ENCODE results near the gene CLCN1.

DNA sequence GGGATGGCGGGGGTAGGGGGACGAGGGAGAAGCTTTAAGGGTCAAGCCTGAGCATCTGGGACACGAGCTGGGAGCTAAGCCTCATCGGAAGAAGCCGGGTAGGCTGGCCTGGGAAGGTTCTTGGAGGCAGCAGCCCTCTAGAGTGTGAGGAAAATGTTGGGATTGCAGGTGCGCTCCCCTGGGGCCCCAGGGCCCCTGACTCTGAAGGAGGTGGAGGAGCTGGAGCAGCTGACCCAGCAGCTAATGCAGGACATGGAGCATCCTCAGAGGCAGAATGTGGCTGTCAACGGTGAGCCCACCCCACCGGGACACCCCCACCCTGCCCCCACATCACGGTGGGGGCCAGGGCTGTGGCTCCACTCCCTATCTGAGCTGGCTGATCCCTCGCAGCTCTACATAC is 72.1 kb downstream of the CLCN1 start:
- TF ChIP-seq EZH2 (IDR thresholded peaks at IDR 0.05; ENCODE audit: borderline replicate concordance, low read depth, low read length, severe bottlenecking) = no peak
- TF ChIP-seq, protein P1, sequence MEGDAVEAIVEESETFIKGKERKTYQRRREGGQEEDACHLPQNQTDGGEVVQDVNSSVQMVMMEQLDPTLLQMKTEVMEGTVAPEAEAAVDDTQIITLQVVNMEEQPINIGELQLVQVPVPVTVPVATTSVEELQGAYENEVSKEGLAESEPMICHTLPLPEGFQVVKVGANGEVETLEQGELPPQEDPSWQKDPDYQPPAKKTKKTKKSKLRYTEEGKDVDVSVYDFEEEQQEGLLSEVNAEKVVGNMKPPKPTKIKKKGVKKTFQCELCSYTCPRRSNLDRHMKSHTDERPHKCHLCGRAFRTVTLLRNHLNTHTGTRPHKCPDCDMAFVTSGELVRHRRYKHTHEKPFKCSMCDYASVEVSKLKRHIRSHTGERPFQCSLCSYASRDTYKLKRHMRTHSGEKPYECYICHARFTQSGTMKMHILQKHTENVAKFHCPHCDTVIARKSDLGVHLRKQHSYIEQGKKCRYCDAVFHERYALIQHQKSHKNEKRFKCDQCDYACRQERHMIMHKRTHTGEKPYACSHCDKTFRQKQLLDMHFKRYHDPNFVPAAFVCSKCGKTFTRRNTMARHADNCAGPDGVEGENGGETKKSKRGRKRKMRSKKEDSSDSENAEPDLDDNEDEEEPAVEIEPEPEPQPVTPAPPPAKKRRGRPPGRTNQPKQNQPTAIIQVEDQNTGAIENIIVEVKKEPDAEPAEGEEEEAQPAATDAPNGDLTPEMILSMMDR (IDR thresholded peaks at IDR 0.05; ENCODE audit: borderline replicate concordance, extremely low read depth, low read length, poor library complexity, severe bottlenecking) = no peak
